ENCODE results near the gene OPRL1.
A peak's percentile ranks its signal among the peaks of the same experiment; 100 is the strongest.

OPRL1 gene

DNA sequence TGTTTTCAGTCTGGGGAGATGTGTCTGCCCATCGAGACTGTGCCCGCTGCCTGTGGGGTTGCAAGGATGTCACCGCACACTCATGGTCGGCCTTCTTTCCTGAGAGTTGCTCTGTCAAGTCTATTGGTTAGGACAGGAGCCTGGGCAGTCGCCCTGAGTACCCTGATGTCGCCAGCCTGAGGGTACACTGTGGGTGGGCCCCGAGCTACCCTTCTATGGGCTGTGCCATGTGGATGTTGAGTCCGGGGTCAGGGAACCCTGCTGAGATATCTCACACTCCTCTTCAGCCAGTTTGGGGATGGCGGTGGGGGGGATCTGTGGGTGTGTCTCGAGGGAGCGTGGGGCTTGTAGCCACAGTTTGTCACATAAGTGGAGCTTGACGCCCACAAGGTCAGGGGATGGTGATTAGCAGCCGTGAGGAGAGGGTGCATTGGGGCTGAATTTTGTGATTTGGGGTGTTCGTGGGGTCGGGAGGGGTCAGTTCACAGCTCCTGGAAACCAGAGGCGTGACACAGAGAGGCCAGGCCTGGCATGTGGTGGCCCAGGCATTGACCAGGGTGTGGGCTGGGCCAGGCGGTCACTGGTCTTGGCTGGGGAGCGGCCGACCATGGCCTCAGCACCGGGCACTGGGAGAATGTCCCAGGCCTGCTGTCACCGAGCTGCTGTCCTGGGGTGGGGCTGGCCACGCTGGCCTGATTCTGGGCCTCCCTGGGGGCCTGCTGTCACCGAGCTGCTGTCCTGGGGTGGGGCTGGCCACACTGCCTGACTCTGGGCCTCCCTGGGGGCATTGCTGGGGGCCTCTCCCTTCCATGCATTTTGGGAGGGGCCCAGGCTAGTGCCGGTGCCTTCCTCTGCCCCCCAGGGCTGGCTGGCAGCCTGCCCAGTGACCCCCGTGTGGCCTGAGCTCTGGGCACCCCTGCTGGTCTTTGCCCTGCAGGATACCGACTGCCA lies 29.1 kb downstream of the OPRL1 start:
- CTCF ChIA-PET = interaction anchor here (1.5 to 2.8 kb wide), 2 partner anchors 11 to 17 kb away, joined by 3 to 15 read pairs; no protein-coding TSS in a partner anchor
- peak; percentile 76 for TF ChIP-seq GLIS2 (tag by site-specific recombination; IDR thresholded peaks at IDR 0.05)
- TF ChIP-seq ZNF335 (tag by site-specific recombination; conservative IDR thresholded peaks at IDR 0.05) = peak; percentile 38; the same call in 1 of the 2 replicates
- TF ChIP-seq ZIC2 (tag by site-specific recombination; IDR thresholded peaks at IDR 0.05) = peak; percentile 92
- TF ChIP-seq GLIS1 (tag by site-specific recombination; IDR thresholded peaks at IDR 0.05) = peak; percentile 100
- TF ChIP-seq ZFHX2 (tag by site-specific recombination; conservative IDR thresholded peaks at IDR 0.05) = peak; percentile 63
- TF ChIP-seq KLF9 (tag by site-specific recombination; IDR thresholded peaks at IDR 0.05; ENCODE audit: low read depth) = 0 out of 2 replicates have a peak, but pooled peaks have one; percentile 30
- no peak for TF ChIP-seq ZNF501 (tag by site-specific recombination; IDR thresholded peaks at IDR 0.05)
- TF ChIP-seq ZNF221 (tag by site-specific recombination; IDR thresholded peaks at IDR 0.05; ENCODE audit: borderline replicate concordance) = no peak
- TF ChIP-seq, protein P1, sequence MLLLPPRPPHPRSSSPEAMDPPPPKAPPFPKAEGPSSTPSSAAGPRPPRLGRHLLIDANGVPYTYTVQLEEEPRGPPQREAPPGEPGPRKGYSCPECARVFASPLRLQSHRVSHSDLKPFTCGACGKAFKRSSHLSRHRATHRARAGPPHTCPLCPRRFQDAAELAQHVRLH (tag by site-specific recombination; IDR thresholded peaks at IDR 0.05) = no peak
- no peak for TF ChIP-seq ZNF324 (tag by site-specific recombination; IDR thresholded peaks at IDR 0.05)
- no peak for TF ChIP-seq ZNF629 (tag by site-specific recombination; IDR thresholded peaks at IDR 0.05)
- TF ChIP-seq EGR2 (tag by site-specific recombination; IDR thresholded peaks at IDR 0.05; ENCODE audit: low read depth) = peak; percentile 79
- POLR2A ChIA-PET = no interaction called here
- Histone ChIP-seq H3K36me3 (ENCODE audit: control insufficient read depth in 2 of 2, insufficient read depth in 1 of 2, low read length in 2 of 2) (no peaks in the 10 kb centered on the region), H3K4me3 (ENCODE audit: low read depth, low read length) (no peak overlapping the region), H3K9me3 (ENCODE audit: control insufficient read depth, insufficient read depth, low read depth, low read length) (no peaks in the 10 kb centered on the region), H3K27ac (ENCODE audit: extremely low read depth, low read depth, low read length) (no peak overlapping the region), H3K4me1 (ENCODE audit: control insufficient read depth, insufficient read depth, low read length) (no peaks in the 10 kb centered on the region)

DNA sequence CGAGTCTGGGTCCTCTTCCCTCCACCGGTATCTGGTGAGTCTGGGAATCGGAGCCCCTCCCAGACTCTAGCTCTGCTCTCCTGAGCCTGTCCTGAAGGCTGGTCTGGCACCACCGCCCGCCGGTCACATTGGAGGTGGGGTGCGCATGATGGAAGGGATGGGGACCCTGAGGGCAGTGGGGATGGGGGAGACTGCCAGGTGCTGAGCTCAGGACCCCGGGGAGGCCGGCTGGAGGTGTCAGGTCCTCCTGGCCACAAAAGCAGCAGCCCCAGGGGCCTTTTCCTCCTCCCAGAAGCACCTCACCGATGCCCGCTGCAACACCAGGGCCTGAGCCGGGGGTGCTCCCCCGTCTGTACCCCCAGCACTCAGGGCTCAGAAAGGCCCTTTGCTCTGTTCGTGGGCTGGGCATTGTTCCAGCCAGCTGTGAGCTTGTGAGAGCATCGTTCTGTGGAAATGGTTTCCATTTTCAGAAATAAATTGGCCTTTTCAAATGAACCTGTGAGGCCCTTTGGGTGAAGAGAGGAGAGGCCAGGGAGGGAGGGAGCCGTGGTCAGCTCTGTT lies 30.0 kb downstream of the OPRL1 start:
- ChIA-PET POLR2A (no interaction called here), CTCF (interaction anchor here (1.1 to 2.8 kb wide), 2 partner anchors 9 to 11 kb away, joined by 3 to 15 read pairs; no protein-coding TSS in a partner anchor)

DNA sequence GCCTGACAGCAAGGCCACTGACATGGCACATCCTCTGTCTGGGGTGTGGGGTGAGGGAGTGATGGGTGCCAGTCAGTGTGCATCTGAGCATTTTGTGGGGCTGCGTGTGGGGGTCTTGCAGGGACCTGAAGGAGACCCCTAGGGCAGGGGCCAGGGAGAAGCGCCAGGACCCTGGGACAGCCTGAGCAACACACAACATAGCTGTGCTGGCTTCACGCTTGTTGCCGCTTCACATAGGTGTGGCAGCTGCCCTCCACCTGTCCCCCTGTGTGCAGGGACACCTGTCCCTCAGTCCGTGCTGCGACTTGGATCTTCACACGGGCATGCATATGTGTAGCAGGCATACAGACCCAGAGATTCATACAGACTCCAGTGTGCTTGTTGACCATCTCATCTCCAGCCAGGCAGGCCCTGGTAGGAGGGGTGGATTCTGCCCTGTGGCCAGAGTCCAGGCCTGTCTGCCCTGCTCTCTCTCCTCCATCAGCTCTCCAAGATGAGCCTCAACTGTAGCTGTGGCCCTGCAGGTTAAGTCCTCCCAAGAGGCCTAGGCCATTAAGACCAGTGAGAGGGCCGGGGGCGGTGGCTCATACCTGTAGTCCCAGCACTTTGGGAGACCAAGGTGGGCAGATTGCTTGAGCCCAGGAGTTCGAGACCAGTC lies 30.7 kb downstream of the OPRL1 start:
- H3K27ac ChIP-seq (ENCODE audit: extremely low read depth, low read depth, low read length) = no peak overlapping the region
- no peak for TF ChIP-seq ZSCAN23 (tag by site-specific recombination; IDR thresholded peaks at IDR 0.05)
- TF ChIP-seq, protein P2, sequence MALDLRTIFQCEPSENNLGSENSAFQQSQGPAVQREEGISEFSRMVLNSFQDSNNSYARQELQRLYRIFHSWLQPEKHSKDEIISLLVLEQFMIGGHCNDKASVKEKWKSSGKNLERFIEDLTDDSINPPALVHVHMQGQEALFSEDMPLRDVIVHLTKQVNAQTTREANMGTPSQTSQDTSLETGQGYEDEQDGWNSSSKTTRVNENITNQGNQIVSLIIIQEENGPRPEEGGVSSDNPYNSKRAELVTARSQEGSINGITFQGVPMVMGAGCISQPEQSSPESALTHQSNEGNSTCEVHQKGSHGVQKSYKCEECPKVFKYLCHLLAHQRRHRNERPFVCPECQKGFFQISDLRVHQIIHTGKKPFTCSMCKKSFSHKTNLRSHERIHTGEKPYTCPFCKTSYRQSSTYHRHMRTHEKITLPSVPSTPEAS (tag by site-specific recombination; IDR thresholded peaks at IDR 0.05) = no peak
- peak; percentile 40; the same call in 1 of the 2 replicates for TF ChIP-seq ZNF341 (tag by site-specific recombination; IDR thresholded peaks at IDR 0.05; ENCODE audit: low read depth)
- TF ChIP-seq ZNF600 (tag by site-specific recombination; IDR thresholded peaks at IDR 0.05) = peak; percentile 50; the same call in 1 of the 2 replicates
- no peak for TF ChIP-seq ZNF391 (tag by site-specific recombination; IDR thresholded peaks at IDR 0.05; ENCODE audit: borderline replicate concordance, low read depth)
- TF ChIP-seq YY1 (tag by site-specific recombination; IDR thresholded peaks at IDR 0.05) = no peak
- TF ChIP-seq, protein P3, sequence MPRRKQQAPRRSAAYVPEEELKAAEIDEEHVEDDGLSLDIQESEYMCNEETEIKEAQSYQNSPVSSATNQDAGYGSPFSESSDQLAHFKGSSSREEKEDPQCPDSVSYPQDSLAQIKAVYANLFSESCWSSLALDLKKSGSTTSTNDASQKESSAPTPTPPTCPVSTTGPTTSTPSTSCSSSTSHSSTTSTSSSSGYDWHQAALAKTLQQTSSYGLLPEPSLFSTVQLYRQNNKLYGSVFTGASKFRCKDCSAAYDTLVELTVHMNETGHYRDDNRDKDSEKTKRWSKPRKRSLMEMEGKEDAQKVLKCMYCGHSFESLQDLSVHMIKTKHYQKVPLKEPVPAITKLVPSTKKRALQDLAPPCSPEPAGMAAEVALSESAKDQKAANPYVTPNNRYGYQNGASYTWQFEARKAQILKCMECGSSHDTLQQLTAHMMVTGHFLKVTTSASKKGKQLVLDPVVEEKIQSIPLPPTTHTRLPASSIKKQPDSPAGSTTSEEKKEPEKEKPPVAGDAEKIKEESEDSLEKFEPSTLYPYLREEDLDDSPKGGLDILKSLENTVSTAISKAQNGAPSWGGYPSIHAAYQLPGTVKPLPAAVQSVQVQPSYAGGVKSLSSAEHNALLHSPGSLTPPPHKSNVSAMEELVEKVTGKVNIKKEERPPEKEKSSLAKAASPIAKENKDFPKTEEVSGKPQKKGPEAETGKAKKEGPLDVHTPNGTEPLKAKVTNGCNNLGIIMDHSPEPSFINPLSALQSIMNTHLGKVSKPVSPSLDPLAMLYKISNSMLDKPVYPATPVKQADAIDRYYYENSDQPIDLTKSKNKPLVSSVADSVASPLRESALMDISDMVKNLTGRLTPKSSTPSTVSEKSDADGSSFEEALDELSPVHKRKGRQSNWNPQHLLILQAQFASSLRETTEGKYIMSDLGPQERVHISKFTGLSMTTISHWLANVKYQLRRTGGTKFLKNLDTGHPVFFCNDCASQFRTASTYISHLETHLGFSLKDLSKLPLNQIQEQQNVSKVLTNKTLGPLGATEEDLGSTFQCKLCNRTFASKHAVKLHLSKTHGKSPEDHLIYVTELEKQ (tag by site-specific recombination; IDR thresholded peaks at IDR 0.05; ENCODE audit: borderline replicate concordance) = no peak
- no peak for TF ChIP-seq ZNF175 (tag by site-specific recombination; IDR thresholded peaks at IDR 0.05)
- H3K9me3 ChIP-seq (ENCODE audit: control insufficient read depth, insufficient read depth, low read depth, low read length) = no peaks in the 10 kb centered on the region
- CTCF ChIA-PET = interaction anchor here (1.1 to 1.8 kb wide), 2 partner anchors 10 kb away, joined by 3 to 8 read pairs; no protein-coding TSS in a partner anchor
- H3K36me3 ChIP-seq (ENCODE audit: control insufficient read depth in 2 of 2, insufficient read depth in 1 of 2, low read length in 2 of 2) = no peaks in the 10 kb centered on the region
- no peaks in the 10 kb centered on the region for H3K4me1 ChIP-seq (ENCODE audit: control insufficient read depth, insufficient read depth, low read length)
- H3K4me3 ChIP-seq (ENCODE audit: low read depth, low read length) = no peak overlapping the region
- POLR2A ChIA-PET = no interaction called here

More for the DNA sequence above, 30.0 kb downstream of the OPRL1 start:
- TF ChIP-seq ZNF335 (tag by site-specific recombination; conservative IDR thresholded peaks at IDR 0.05) (no peak), ZNF214 (tag by site-specific recombination; IDR thresholded peaks at IDR 0.05; ENCODE audit: borderline replicate concordance) (no peak), ZSCAN23 (tag by site-specific recombination; IDR thresholded peaks at IDR 0.05) (no peak), ZNF585B (tag by site-specific recombination; IDR thresholded peaks at IDR 0.05) (no peak), ZNF169 (tag by site-specific recombination; IDR thresholded peaks at IDR 0.05) (no peak)
- Histone ChIP-seq H3K9me3 (ENCODE audit: control insufficient read depth, insufficient read depth, low read depth, low read length) (no peaks in the 10 kb centered on the region), H3K27ac (ENCODE audit: extremely low read depth, low read depth, low read length) (no peak overlapping the region), H3K4me3 (ENCODE audit: low read depth, low read length) (no peak overlapping the region), H3K36me3 (ENCODE audit: control insufficient read depth in 2 of 2, insufficient read depth in 1 of 2, low read length in 2 of 2) (no peaks in the 10 kb centered on the region), H3K4me1 (ENCODE audit: control insufficient read depth, insufficient read depth, low read length) (no peaks in the 10 kb centered on the region)

All from HEK293 (cell line).